GM19023 (cell line): ENCODE results near the gene SCARB1.

Source experiments
- ATAC-seq: cut with Tn5 transposase; IDR thresholded peaks from one replicate; pipeline ENCODE4 v1.9.1; 2021; ENCODE audit warnings: mild to moderate bottlenecking, moderate library complexity; ENCODE audit not compliant: unreplicated experiment

The SCARB1 gene

GRCh38 chr12:124862768-124863415 lies 772 bp downstream of the SCARB1 start:
- peak; percentile 35 for ATAC-seq

- no peak for ATAC-seq
Observed at GRCh38 chr12:124861898-124862676, 1.6 kb downstream of the SCARB1 start.

- no peak for ATAC-seq
Observed at GRCh38 chr12:124861492-124861891, 2.2 kb downstream of the SCARB1 start.

- ATAC-seq, result no peak
Observed at GRCh38 chr12:124857921-124858461, 5.7 kb downstream of the SCARB1 start.

GRCh38 chr12:124856842-124857178 lies 6.9 kb downstream of the SCARB1 start:
- no peak for ATAC-seq

GRCh38 chr12:124856132-124856841 lies 7.4 kb downstream of the SCARB1 start:
- ATAC-seq, result no peak

DNA sequence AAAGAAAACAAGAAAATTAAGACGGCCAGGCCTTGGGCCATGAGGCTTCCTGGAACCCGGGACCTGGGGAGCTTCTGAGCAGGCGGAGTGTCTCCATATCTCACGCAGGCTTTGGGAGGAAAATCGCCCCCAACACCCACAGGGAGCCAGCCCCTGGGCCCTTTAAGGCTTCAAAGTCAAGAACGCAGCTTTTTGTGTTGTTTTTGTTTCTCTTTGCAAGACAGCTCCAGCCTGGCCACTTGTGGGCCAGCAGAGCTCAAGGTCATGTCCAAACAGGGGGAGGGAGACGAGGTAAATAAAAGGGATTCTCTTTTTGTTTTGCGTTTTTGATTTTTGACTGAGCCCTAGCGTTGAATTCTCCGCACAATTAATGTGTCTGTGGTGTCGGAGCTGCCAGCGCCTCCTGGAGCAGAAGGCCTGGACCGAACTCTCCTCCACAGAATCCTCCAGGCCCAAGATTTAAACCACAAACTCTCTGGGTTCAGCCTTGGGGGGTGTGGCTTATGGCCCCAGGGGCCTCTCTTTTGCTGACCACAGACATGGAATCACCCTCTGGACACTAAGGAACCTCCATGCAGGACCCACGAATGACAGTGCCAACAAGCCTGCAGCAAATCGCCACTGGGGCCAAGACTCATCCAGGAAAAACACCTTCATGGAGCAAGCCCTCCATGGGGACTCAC lies 8.2 kb downstream of the SCARB1 start:
- no peak for ATAC-seq

GRCh38 chr12:124854637-124855184 lies 9.0 kb downstream of the SCARB1 start:
- ATAC-seq, result no peak

DNA sequence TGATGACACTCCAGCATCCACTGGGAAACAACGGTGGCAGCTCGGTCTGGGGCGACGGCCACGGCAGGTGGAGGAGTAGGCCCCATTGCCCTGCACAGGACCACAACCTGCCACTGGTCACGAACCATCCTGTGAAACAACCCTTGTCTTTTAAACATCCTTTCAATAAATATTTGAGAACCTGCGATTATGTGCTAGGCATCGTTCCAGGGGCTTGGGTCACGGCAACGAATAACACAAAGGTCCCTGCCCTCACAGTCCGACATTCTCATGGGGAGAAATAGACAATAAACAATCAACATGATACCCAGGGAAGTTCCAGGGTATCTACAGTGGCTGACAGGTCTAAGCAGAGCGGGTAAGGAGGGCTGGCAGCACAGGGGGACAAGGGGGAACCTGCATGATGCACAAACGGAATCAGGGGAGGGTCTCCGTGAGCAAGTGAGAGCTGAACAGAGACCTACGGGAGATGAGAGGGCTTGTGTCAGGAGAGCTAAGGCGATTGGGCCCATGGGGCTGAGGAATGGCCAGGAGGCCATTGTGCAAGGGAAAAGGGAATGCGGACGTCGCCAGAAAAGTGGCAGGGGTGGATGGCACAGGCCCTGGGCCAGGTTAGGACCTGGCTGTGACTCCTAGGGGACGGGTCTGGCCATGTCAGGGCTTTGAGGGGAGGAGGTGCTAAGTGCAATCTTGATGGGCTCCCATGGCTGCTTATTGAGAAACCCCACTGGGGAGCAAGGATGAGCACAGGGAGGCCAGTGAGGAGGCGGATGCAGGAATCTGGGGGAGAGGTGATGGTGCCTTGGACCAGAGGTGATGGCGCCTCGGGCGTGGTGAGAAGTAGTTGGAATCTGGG lies 9.7 kb downstream of the SCARB1 start:
- no peak for ATAC-seq

GRCh38 chr12:124852911-124853427 lies 10.7 kb downstream of the SCARB1 start:
- no peak for ATAC-seq

DNA sequence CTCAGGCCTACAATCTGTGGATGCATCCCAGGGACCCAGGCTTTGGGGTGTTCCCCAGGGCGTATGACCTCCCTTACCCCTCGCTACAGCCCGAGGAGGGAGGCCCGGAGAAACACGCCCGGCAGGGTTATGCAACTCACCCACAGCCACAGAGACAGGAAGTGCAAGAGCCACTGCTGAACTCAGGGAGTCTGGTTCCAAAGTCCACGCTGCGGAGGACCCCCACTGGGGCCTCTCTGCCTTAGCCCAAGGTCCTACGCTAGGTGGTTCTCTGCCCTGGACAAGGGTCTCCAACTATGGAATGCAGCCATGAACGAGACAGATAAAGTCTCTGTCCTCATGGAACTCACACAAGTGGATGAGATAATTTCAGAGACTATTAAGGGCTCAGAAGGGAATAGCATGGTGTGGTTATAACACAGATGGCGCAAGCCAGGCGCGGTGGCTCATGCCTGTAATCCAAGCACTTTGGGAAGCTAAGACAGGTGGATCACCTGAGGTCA lies 11.3 kb downstream of the SCARB1 start:
- ATAC-seq, result no peak

DNA sequence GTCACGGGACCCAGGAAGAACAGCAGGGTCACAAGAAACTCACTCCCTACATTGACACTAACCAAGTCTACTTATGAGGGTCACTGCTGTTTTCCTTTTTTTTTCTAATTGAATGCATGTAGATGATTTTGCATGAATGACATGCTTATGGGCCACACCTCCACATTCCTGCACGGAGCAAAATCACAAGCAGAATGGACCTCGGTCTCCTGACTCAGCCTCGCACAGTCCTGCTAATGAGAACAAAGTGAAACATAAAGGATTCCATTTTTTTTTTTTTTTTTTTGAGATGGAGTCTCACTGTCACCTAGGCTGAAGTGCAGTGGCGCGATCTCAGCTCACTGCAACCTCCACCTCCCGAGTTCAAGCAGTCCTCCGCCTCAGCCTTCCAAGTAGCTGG lies 12.3 kb downstream of the SCARB1 start:
- ATAC-seq, result no peak

GRCh38 chr12:124849382-124849781 lies 14.3 kb downstream of the SCARB1 start:
- no peak for ATAC-seq

- ATAC-seq, result no peak
Observed at GRCh38 chr12:124848621-124849380, 14.9 kb downstream of the SCARB1 start.

GRCh38 chr12:124847113-124848074 lies 16.3 kb downstream of the SCARB1 start:
- ATAC-seq, result no peak

GRCh38 chr12:124844411-124845397 lies 19.0 kb downstream of the SCARB1 start:
- no peak for ATAC-seq
